ENCODE results near the gene RPL37A. TPM values are rescaled to one million over a fixed set of nuclear protein-coding genes. Genes with fewer than 3 reads are reported as not detected.
A peak's percentile ranks its signal among the peaks of the same experiment; 100 is the strongest.

Gene RPL37A
- total RNA-seq, 1 donor from 2014 or later: 2,728 TPM

DNA sequence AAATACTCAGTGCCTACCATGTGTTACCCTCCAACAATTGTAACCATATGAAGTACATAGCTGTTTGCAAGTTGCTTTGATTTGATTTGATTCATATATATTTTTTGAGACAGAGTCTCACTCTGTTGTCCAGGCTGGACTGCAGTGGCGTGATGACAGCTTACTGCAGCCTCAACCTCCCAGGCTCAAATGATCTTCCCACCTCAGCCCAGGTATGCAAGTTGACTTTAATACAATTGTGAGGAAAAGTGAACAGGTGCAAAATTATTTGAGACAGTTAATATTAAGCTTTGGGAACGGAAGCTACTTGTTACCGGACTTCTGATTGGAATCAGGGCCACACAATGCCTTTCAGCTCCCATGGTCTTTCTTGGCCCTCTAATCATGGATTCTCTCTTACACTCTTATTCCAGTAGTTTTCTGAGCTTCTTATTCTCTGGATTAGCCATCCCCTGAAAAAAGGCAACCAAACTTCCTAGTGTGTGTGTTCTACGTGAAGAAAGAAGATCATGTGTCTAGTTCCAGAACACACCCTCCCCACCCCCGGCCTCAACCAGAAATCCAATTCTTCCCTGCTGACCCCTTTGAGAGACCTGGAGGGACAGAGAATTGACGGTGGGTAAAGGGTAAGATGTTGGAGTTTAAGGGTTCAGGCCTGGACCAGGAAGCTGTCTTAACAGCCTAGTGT lies 1.1 kb upstream of the RPL37A start:
- no peak for DNase-seq (ENCODE audit: low spot score in 2 of 2, unreplicated experiment in 2 of 2)
- Mint-ChIP-seq H3K4me1 (peaks cover 53% of the 10 kb centered on the region), H3K36me3 (peaks cover 23% of the 10 kb centered on the region), H3K4me3 (peak overlapping the region; percentile 96), H3K27ac (peak overlapping the region; percentile 94), H3K9me3 (no peaks in the 10 kb centered on the region), H3K27me3 (ENCODE audit: low read depth) (no peaks in the 10 kb centered on the region)
- TF ChIP-seq, protein P1, sequence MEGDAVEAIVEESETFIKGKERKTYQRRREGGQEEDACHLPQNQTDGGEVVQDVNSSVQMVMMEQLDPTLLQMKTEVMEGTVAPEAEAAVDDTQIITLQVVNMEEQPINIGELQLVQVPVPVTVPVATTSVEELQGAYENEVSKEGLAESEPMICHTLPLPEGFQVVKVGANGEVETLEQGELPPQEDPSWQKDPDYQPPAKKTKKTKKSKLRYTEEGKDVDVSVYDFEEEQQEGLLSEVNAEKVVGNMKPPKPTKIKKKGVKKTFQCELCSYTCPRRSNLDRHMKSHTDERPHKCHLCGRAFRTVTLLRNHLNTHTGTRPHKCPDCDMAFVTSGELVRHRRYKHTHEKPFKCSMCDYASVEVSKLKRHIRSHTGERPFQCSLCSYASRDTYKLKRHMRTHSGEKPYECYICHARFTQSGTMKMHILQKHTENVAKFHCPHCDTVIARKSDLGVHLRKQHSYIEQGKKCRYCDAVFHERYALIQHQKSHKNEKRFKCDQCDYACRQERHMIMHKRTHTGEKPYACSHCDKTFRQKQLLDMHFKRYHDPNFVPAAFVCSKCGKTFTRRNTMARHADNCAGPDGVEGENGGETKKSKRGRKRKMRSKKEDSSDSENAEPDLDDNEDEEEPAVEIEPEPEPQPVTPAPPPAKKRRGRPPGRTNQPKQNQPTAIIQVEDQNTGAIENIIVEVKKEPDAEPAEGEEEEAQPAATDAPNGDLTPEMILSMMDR (IDR thresholded peaks at IDR 0.05; ENCODE audit: unreplicated experiment): no peak

DNA sequence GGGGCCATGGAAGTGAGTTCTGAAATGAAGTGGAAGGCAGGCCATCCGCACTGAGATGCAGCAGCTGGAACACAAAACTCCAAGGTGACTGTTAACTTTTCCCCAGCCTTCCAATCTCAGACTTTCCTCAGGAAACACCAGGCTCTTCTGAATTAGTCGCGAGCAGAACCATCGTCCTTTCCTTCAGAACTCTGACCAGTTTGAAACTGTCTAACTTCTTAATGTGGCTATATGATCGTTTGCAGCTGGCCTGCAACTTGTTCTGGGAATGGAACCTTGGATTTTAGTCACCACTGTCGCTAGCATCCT lies 620 bp upstream of the RPL37A start:
- TF ChIP-seq, protein P1 (IDR thresholded peaks at IDR 0.05; ENCODE audit: unreplicated experiment): no peak
- Mint-ChIP-seq H3K36me3 (peaks cover 28% of the 10 kb centered on the region), H3K27me3 (ENCODE audit: low read depth) (no peaks in the 10 kb centered on the region), H3K9me3 (no peaks in the 10 kb centered on the region), H3K27ac (peak overlapping the region; percentile 94), H3K4me3 (peak overlapping the region; percentile 96), H3K4me1 (peaks cover 52% of the 10 kb centered on the region)
- DNase-seq (ENCODE audit: low spot score in 2 of 2, unreplicated experiment in 2 of 2): no peak

- no peak for DNase-seq (ENCODE audit: low spot score in 2 of 2, unreplicated experiment in 2 of 2)
- no peaks in the 10 kb centered on the region for H3K9me3 Mint-ChIP-seq
- peak overlapping the region; percentile 94 for H3K27ac Mint-ChIP-seq
- H3K4me1 Mint-ChIP-seq: peaks cover 45% of the 10 kb centered on the region
- TF ChIP-seq, protein P1 (IDR thresholded peaks at IDR 0.05; ENCODE audit: unreplicated experiment): no peak
- peak overlapping the region; percentile 96 for H3K4me3 Mint-ChIP-seq
- H3K27me3 Mint-ChIP-seq (ENCODE audit: low read depth): no peaks in the 10 kb centered on the region
- peaks cover 37% of the 10 kb centered on the region for H3K36me3 Mint-ChIP-seq
Measured at GRCh38 chr2:216499641-216500218, 1.1 kb downstream of the RPL37A start.

DNA sequence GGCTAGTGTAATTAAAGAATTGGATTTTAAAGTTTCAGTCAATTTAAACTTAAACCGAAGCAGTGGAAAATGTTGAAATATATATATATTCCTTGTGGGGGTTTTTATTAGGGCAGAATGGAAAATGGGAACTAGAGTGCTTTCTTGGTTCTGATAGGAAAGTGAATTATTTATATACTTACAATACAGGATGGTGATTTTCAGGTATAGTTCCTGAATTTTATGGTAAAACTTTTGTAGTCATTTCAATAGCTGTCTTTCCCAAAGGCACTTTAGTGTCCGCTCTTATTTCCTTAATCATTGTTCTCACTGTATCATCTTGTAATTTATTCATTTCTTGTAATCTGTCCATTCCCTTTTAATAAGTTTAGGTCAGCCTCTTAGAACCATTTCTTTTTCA lies 1.9 kb downstream of the RPL37A start:
- Mint-ChIP-seq H3K27ac (peak overlapping the region; percentile 94), H3K27me3 (ENCODE audit: low read depth) (no peaks in the 10 kb centered on the region), H3K4me1 (peaks cover 45% of the 10 kb centered on the region), H3K9me3 (no peaks in the 10 kb centered on the region), H3K4me3 (peak overlapping the region; percentile 96), H3K36me3 (peaks cover 43% of the 10 kb centered on the region)
- no peak for DNase-seq (ENCODE audit: low spot score in 2 of 2, unreplicated experiment in 2 of 2)
- TF ChIP-seq, protein P1 (IDR thresholded peaks at IDR 0.05; ENCODE audit: unreplicated experiment): no peak

GRCh38 chr2:216501854-216502253 lies 3.2 kb downstream of the RPL37A start:
- Mint-ChIP-seq H3K9me3 (no peaks in the 10 kb centered on the region), H3K36me3 (peaks cover 45% of the 10 kb centered on the region)

More at GRCh38 chr2:216501854-216502253, 3.2 kb downstream of the RPL37A start:
- no peak overlapping the region for H3K4me3 Mint-ChIP-seq
- H3K27me3 Mint-ChIP-seq (ENCODE audit: low read depth): no peaks in the 10 kb centered on the region
- H3K4me1 Mint-ChIP-seq: peaks cover 45% of the 10 kb centered on the region
- TF ChIP-seq, protein P1 (IDR thresholded peaks at IDR 0.05; ENCODE audit: unreplicated experiment): no peak
- DNase-seq (ENCODE audit: low spot score in 2 of 2, unreplicated experiment in 2 of 2): no peak
- H3K27ac Mint-ChIP-seq: no peak overlapping the region
